ENCODE data around the gene FAM228A.

FAM228A gene

GRCh38 chr2:24237313-24237712 is 62.5 kb downstream of the FAM228A start:
- no peaks in the 10 kb centered on the region for H3K79me1 ChIP-seq (ENCODE audit: low read depth, low read length)
- no CpG with 5 or more reads among the region's 1 CpG for WGBS, 2 donors (ENCODE audit: extremely low coverage in 2 of 2, insufficient read length in 2 of 2, insufficient replicate concordance in 1 of 2)
- no peak overlapping the region for H2AFZ ChIP-seq (ENCODE audit: low read length)
- no peak overlapping the region for H3K4me2 ChIP-seq (ENCODE audit: insufficient read depth, low read length, poor library complexity, severe bottlenecking)
- H2BK15ac ChIP-seq (ENCODE audit: low read length) = no peak overlapping the region
- no peak overlapping the region for H3K27ac ChIP-seq (replicated peaks; ENCODE audit: low read length)
- H3K4me1 ChIP-seq (ENCODE audit: control insufficient read depth in 2 of 2, insufficient read depth in 1 of 2, low read depth in 1 of 2, low read length in 2 of 2) = no peaks in the 10 kb centered on the region
- H3K27me3 ChIP-seq (ENCODE audit: control insufficient read depth in 3 of 3, insufficient read depth in 3 of 3, low read depth in 1 of 3, low read length in 3 of 3) = no peaks in the 10 kb centered on the region
- no peak overlapping the region for H3K18ac ChIP-seq (ENCODE audit: low read length)
- H3K9me3 ChIP-seq (replicated peaks in 1 of 2; ENCODE audit: control insufficient read depth in 2 of 2, insufficient read depth in 1 of 2, low read depth in 1 of 2, low read length in 2 of 2) = no peaks in the 10 kb centered on the region
- no peak overlapping the region for H4K8ac ChIP-seq (ENCODE audit: low read depth, low read length)
- no peak overlapping the region for H2BK12ac ChIP-seq (ENCODE audit: low read length)
- H3K4ac ChIP-seq (ENCODE audit: low read length) = no peak overlapping the region
- H3K14ac ChIP-seq (ENCODE audit: low read length) = no peak overlapping the region
- no peaks in the 10 kb centered on the region for H3K36me3 ChIP-seq (replicated peaks in 1 of 2; ENCODE audit: control insufficient read depth in 2 of 2, insufficient read depth in 2 of 2, low read length in 2 of 2)
- no peak overlapping the region for H3K4me3 ChIP-seq (ENCODE audit: low read length in 2 of 2)
- no peak overlapping the region for H3K9ac ChIP-seq (ENCODE audit: low read depth, low read length, poor library complexity)
- H4K91ac ChIP-seq (ENCODE audit: low read depth, low read length, poor library complexity) = no peak overlapping the region
- H2BK120ac ChIP-seq (ENCODE audit: low read depth, low read length) = no peak overlapping the region
- H3K23ac ChIP-seq (ENCODE audit: low read depth, low read length, poor library complexity) = no peak overlapping the region
- DNase-seq (ENCODE audit: low spot score) = no peak
- no peak overlapping the region for H2AK5ac ChIP-seq (ENCODE audit: low read depth, low read length)
- no peak overlapping the region for H2BK5ac ChIP-seq (ENCODE audit: low read length)

- Histone ChIP-seq H3K79me1 (ENCODE audit: low read depth, low read length) (no peaks in the 10 kb centered on the region), H3K27me3 (ENCODE audit: control insufficient read depth in 3 of 3, insufficient read depth in 3 of 3, low read depth in 1 of 3, low read length in 3 of 3) (no peaks in the 10 kb centered on the region), H2AFZ (ENCODE audit: low read length) (no peak overlapping the region), H4K8ac (ENCODE audit: low read depth, low read length) (no peak overlapping the region), H3K4ac (ENCODE audit: low read length) (no peak overlapping the region), H3K23ac (ENCODE audit: low read depth, low read length, poor library complexity) (no peak overlapping the region), H2BK12ac (ENCODE audit: low read length) (no peak overlapping the region), H2BK120ac (ENCODE audit: low read depth, low read length) (no peak overlapping the region), H3K18ac (ENCODE audit: low read length) (no peak overlapping the region), H3K36me3 (replicated peaks in 1 of 2; ENCODE audit: control insufficient read depth in 2 of 2, insufficient read depth in 2 of 2, low read length in 2 of 2) (no peaks in the 10 kb centered on the region), H3K14ac (ENCODE audit: low read length) (no peak overlapping the region), H3K9me3 (replicated peaks in 1 of 2; ENCODE audit: control insufficient read depth in 2 of 2, insufficient read depth in 1 of 2, low read depth in 1 of 2, low read length in 2 of 2) (no peaks in the 10 kb centered on the region), H3K9ac (ENCODE audit: low read depth, low read length, poor library complexity) (no peak overlapping the region), H2BK5ac (ENCODE audit: low read length) (no peak overlapping the region), H3K27ac (replicated peaks; ENCODE audit: low read length) (no peak overlapping the region), H3K4me2 (ENCODE audit: insufficient read depth, low read length, poor library complexity, severe bottlenecking) (no peak overlapping the region), H3K4me1 (ENCODE audit: control insufficient read depth in 2 of 2, insufficient read depth in 1 of 2, low read depth in 1 of 2, low read length in 2 of 2) (no peaks in the 10 kb centered on the region), H4K91ac (ENCODE audit: low read depth, low read length, poor library complexity) (no peak overlapping the region), H2AK5ac (ENCODE audit: low read depth, low read length) (no peak overlapping the region), H3K4me3 (ENCODE audit: low read length in 2 of 2) (no peak overlapping the region), H2BK15ac (ENCODE audit: low read length) (no peak overlapping the region)
- no CpG with 5 or more reads among the region's 2 CpGs for WGBS, 2 donors (ENCODE audit: extremely low coverage in 2 of 2, insufficient read length in 2 of 2, insufficient replicate concordance in 1 of 2)
- DNase-seq (ENCODE audit: low spot score) = no peak
These were observed 63.3 kb downstream of the FAM228A start for GRCh38 chr2:24238158-24238557.

- H3K9ac ChIP-seq (ENCODE audit: low read depth, low read length, poor library complexity) = no peak overlapping the region
- no peak overlapping the region for H3K18ac ChIP-seq (ENCODE audit: low read length)
- H2AFZ ChIP-seq (ENCODE audit: low read length) = no peak overlapping the region
- H3K4me2 ChIP-seq (ENCODE audit: insufficient read depth, low read length, poor library complexity, severe bottlenecking) = no peak overlapping the region
- no CpG with 5 or more reads among the region's 1 CpG for WGBS, 2 donors (ENCODE audit: extremely low coverage in 2 of 2, insufficient read length in 2 of 2, insufficient replicate concordance in 1 of 2)
- H3K4me1 ChIP-seq (ENCODE audit: control insufficient read depth in 2 of 2, insufficient read depth in 1 of 2, low read depth in 1 of 2, low read length in 2 of 2) = no peaks in the 10 kb centered on the region
- H4K91ac ChIP-seq (ENCODE audit: low read depth, low read length, poor library complexity) = no peak overlapping the region
- H2AK5ac ChIP-seq (ENCODE audit: low read depth, low read length) = no peak overlapping the region
- H2BK5ac ChIP-seq (ENCODE audit: low read length) = no peak overlapping the region
- H3K36me3 ChIP-seq (replicated peaks in 1 of 2; ENCODE audit: control insufficient read depth in 2 of 2, insufficient read depth in 2 of 2, low read length in 2 of 2) = no peaks in the 10 kb centered on the region
- H3K14ac ChIP-seq (ENCODE audit: low read length) = no peak overlapping the region
- H4K8ac ChIP-seq (ENCODE audit: low read depth, low read length) = no peak overlapping the region
- no peak overlapping the region for H2BK12ac ChIP-seq (ENCODE audit: low read length)
- no peak overlapping the region for H3K4me3 ChIP-seq (ENCODE audit: low read length in 2 of 2)
- H3K4ac ChIP-seq (ENCODE audit: low read length) = no peak overlapping the region
- no peaks in the 10 kb centered on the region for H3K27me3 ChIP-seq (ENCODE audit: control insufficient read depth in 3 of 3, insufficient read depth in 3 of 3, low read depth in 1 of 3, low read length in 3 of 3)
- H3K9me3 ChIP-seq (replicated peaks in 1 of 2; ENCODE audit: control insufficient read depth in 2 of 2, insufficient read depth in 1 of 2, low read depth in 1 of 2, low read length in 2 of 2) = no peaks in the 10 kb centered on the region
- no peak overlapping the region for H2BK15ac ChIP-seq (ENCODE audit: low read length)
- H3K79me1 ChIP-seq (ENCODE audit: low read depth, low read length) = no peaks in the 10 kb centered on the region
- H3K23ac ChIP-seq (ENCODE audit: low read depth, low read length, poor library complexity) = no peak overlapping the region
- H3K27ac ChIP-seq (replicated peaks; ENCODE audit: low read length) = no peak overlapping the region
- no peak for DNase-seq (ENCODE audit: low spot score)
- no peak overlapping the region for H2BK120ac ChIP-seq (ENCODE audit: low read depth, low read length)
These were observed 64.7 kb downstream of the FAM228A start for GRCh38 chr2:24239553-24239952.
